Caco-2 (cell line): ENCODE results near the gene CDKAL1. TPM values are rescaled to one million over a fixed set of nuclear protein-coding genes. Genes with fewer than 3 reads are reported as not detected.

Experiments
- BruUV-seq: library from RNA; stranded (reverse); fragments of 400-500 nt; replicated peaks from 2 replicates; lab custom pipeline; 2021; lab: Mats Ljungman, UMichigan
- CTCF ChIA-PET: fragments of 300-600 bp; sonication (Branson Sonifier 250); formaldehyde crosslinking; loops from one replicate; lab custom pipeline; 2022; ENCODE audit warnings: antibody characterized with exemption; lab: Charles Lee
- POLR2A ChIA-PET: fragments of 300-600 bp; sonication (Branson Sonifier 250); formaldehyde crosslinking; loops from one replicate; lab custom pipeline; 2022; ENCODE audit warnings: antibody characterized with exemption; lab: Charles Lee
- DNase-seq, 2 experiments: peaks; one replicate each; pipeline versions ENCODE4 v3.0.0 to v3.0.0-alpha.2; 2020 to 2022
- H3K27me3 ChIP-seq: replicated peaks from 2 replicates; pipeline ENCODE4 v1.6.0; 2011; ENCODE audit warnings: low read length; ENCODE audit not compliant: control insufficient read depth, insufficient read depth
- H3K36me3 ChIP-seq: 2 replicates; pipeline ENCODE4 v1.5.1; 2011; ENCODE audit warnings: low read length; ENCODE audit not compliant: control insufficient read depth, insufficient read depth
- H3K4me1 ChIP-seq: fragments of 250-450 bp; sonication (Bioruptor Pico); 2 replicates; pipeline ENCODE4 v1.5.1; 2020; ENCODE audit warnings: mild to moderate bottlenecking
- H3K4me3 ChIP-seq: 2 replicates; pipeline ENCODE4 v1.5.1; 2011; ENCODE audit warnings: low read depth, mild to moderate bottlenecking, control low read depth, low read length
- H3K9me3 ChIP-seq: fragments of 250-450 bp; sonication (Bioruptor Pico); 2 replicates; pipeline ENCODE4 v1.5.1; 2020; ENCODE audit warnings: mild to moderate bottlenecking, moderate library complexity
- H3K27ac Mint-ChIP-seq: one replicate; pipeline ENCODE4 v1.8.0; 2022; ENCODE audit warnings: mixed read lengths; ENCODE audit not compliant: unreplicated experiment
- H3K27me3 Mint-ChIP-seq: one replicate; pipeline ENCODE4 v1.8.0; 2022; ENCODE audit warnings: mixed read lengths; ENCODE audit not compliant: insufficient read depth, unreplicated experiment
- H3K36me3 Mint-ChIP-seq: one replicate; pipeline ENCODE4 v1.8.0; 2022; ENCODE audit warnings: mild to moderate bottlenecking, mixed read lengths; ENCODE audit not compliant: insufficient read depth, unreplicated experiment
- H3K4me1 Mint-ChIP-seq: one replicate; pipeline ENCODE4 v1.8.0; 2022; ENCODE audit warnings: low read depth, mixed read lengths; ENCODE audit not compliant: unreplicated experiment
- H3K4me3 Mint-ChIP-seq: one replicate; pipeline ENCODE4 v1.8.0; 2022; ENCODE audit warnings: mild to moderate bottlenecking, moderate library complexity, mixed read lengths; ENCODE audit not compliant: unreplicated experiment
- H3K9me3 Mint-ChIP-seq: one replicate; pipeline ENCODE4 v1.8.0; 2022; ENCODE audit warnings: mixed read lengths; ENCODE audit not compliant: unreplicated experiment
- intact Hi-C: fragments of 100-400 bp; cut with micrococcal nuclease; formaldehyde crosslinking; loops from one replicate; pipeline ENCODE4 v1.10.0; 2022; ENCODE audit not compliant: unreplicated experiment
- total RNA-seq: library from RNA; stranded (reverse); gene quantifications from 2 replicates; pipeline ENCODE4 v1.2.3, GENCODE V29; 2022
- TF ChIP-seq, protein P1 (sequence below), 2 experiments: fragments of 200-600 bp in 1 of 2; IDR thresholded peaks; 1 replicate in 1 of 2; 2 replicates in 1 of 2; pipeline versions ENCODE4 v1.5.1 to v1.8.0; 2011 to 2022; ENCODE audit warnings: antibody characterized with exemption in 1 of 2, control low read depth in 1 of 2, inconsistent platforms in 1 of 2, low read depth in 1 of 2, low read length in 1 of 2, mild to moderate bottlenecking in 1 of 2, moderate library complexity in 1 of 2; ENCODE audit not compliant: insufficient read depth in 1 of 2, severe bottlenecking in 1 of 2, unreplicated experiment in 1 of 2

CDKAL1 gene
- total RNA-seq, 1 experiment from 2014 or later = 18.7 TPM

DNA sequence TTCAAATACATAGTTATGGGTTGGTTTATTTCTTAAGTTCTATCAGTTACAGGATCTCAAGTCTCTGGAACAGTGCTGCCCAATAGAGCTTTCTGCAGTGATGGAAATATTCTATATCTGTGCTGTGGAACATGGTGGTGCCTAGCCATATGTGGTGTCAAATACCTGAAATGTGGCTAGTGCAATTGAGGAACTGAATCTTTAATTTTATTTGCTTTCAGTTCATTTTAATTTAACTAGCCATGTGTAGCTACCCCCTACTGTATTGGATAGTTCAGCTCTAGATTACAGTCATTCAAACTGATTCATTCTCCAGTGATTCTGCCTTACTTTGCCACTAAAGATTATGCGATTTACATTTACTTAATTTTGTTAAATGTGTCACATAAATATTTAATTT, 503.2 kb downstream of the CDKAL1 start:
- no peaks in the 10 kb centered on the region for H3K27me3 Mint-ChIP-seq
- H3K4me3 Mint-ChIP-seq = no peak overlapping the region
- H3K36me3 Mint-ChIP-seq = no peaks in the 10 kb centered on the region
- H3K27ac Mint-ChIP-seq = no peak overlapping the region
- ChIA-PET CTCF (no interaction called here), POLR2A (no interaction called here)
- H3K4me3 ChIP-seq = no peak overlapping the region
- no peaks in the 10 kb centered on the region for H3K4me1 ChIP-seq
- H3K36me3 ChIP-seq = no peaks in the 10 kb centered on the region
- TF ChIP-seq, protein P1, sequence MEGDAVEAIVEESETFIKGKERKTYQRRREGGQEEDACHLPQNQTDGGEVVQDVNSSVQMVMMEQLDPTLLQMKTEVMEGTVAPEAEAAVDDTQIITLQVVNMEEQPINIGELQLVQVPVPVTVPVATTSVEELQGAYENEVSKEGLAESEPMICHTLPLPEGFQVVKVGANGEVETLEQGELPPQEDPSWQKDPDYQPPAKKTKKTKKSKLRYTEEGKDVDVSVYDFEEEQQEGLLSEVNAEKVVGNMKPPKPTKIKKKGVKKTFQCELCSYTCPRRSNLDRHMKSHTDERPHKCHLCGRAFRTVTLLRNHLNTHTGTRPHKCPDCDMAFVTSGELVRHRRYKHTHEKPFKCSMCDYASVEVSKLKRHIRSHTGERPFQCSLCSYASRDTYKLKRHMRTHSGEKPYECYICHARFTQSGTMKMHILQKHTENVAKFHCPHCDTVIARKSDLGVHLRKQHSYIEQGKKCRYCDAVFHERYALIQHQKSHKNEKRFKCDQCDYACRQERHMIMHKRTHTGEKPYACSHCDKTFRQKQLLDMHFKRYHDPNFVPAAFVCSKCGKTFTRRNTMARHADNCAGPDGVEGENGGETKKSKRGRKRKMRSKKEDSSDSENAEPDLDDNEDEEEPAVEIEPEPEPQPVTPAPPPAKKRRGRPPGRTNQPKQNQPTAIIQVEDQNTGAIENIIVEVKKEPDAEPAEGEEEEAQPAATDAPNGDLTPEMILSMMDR (IDR thresholded peaks at IDR 0.05; ENCODE audit: insufficient read depth in 1 of 2, low read depth in 1 of 2, low read length in 1 of 2, severe bottlenecking in 1 of 2, unreplicated experiment in 1 of 2) = no peak
- no peaks in the 10 kb centered on the region for H3K9me3 ChIP-seq
- BruUV-seq = no TSS peak
- no peaks in the 10 kb centered on the region for H3K4me1 Mint-ChIP-seq
- no peak for DNase-seq
- H3K27me3 ChIP-seq = no peaks in the 10 kb centered on the region
- intact Hi-C loops = no loop called here
- H3K9me3 Mint-ChIP-seq = no peaks in the 10 kb centered on the region

DNA sequence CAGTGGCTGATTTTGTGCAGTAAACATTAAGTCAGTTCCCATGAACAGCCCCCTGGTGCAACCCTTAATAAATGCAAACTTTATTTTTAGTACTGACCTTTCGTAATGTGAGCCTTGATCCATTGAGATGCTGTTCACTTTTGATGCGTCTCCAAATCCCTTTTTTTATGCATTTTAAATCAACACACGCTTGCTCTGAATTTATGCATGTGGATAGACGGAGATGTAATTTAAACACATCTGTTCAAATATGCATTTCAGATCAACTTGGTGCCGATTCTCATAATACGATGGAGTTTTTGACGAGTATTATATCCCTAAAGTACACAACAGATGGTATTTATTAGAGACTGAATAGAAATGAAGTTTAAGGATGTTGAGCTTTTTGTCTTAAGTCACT, 505.7 kb downstream of the CDKAL1 start:
- intact Hi-C loops = no loop called here
- Mint-ChIP-seq H3K36me3 (peaks cover 4% of the 10 kb centered on the region), H3K27me3 (no peaks in the 10 kb centered on the region), H3K4me1 (peaks cover 4% of the 10 kb centered on the region), H3K4me3 (no peak overlapping the region), H3K9me3 (no peaks in the 10 kb centered on the region), H3K27ac (no peak overlapping the region)
- no peak for DNase-seq
- BruUV-seq = no TSS peak
- H3K36me3 ChIP-seq = no peaks in the 10 kb centered on the region
- H3K9me3 ChIP-seq = no peaks in the 10 kb centered on the region
- TF ChIP-seq, protein P1 (IDR thresholded peaks at IDR 0.05; ENCODE audit: insufficient read depth in 1 of 2, low read depth in 1 of 2, low read length in 1 of 2, severe bottlenecking in 1 of 2, unreplicated experiment in 1 of 2) = no peak
- H3K4me1 ChIP-seq = peaks cover 4% of the 10 kb centered on the region; the same call in 1 of the 2 replicates
- H3K27me3 ChIP-seq = no peaks in the 10 kb centered on the region
- ChIA-PET CTCF (no interaction called here), POLR2A (no interaction called here)
- no peak overlapping the region for H3K4me3 ChIP-seq

DNA sequence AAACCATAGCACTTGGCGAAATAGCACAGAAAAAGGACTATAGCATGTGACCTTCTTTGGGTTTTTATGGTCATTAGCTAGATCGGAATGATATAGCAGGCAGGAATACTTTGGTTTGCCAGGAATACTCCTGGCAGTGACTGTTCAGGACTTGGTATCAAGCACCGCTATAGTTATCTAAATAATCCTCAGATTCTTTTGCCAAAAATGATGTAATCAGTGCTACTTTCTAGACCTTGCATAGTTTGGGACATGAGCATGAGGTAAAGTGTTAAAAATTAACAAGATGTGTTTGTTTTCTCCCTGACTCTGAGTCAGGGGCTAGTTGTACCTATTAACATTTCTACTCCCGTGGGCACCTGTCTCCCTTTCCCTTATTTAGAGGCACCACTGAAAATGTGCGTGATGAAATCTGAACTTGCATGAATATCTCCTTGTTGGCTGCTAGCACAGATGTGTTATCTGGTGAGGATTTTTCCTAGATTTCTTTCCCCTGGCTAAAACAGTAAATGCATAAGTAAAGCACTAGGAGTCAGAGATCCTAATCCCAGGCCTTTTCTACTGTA, 511.0 kb downstream of the CDKAL1 start:
- Mint-ChIP-seq H3K36me3 (peaks cover 4% of the 10 kb centered on the region), H3K27ac (peak overlapping the region; percentile 37), H3K9me3 (no peaks in the 10 kb centered on the region), H3K4me3 (no peak overlapping the region), H3K4me1 (peaks cover 12% of the 10 kb centered on the region), H3K27me3 (no peaks in the 10 kb centered on the region)
- peak in 1 of 2 experiments; percentile 12 for DNase-seq
- BruUV-seq = no TSS peak
- Histone ChIP-seq H3K9me3 (no peaks in the 10 kb centered on the region), H3K4me1 (peaks cover 11% of the 10 kb centered on the region; the same call in 1 of the 2 replicates), H3K36me3 (no peaks in the 10 kb centered on the region), H3K27me3 (no peaks in the 10 kb centered on the region), H3K4me3 (no peak overlapping the region)
- TF ChIP-seq, protein P1 (IDR thresholded peaks at IDR 0.05; ENCODE audit: insufficient read depth in 1 of 2, low read depth in 1 of 2, low read length in 1 of 2, severe bottlenecking in 1 of 2, unreplicated experiment in 1 of 2) = no peak
- intact Hi-C loops = loop anchor here (1.0 to 2.0 kb wide), 2 partner anchors 38 to 92 kb away; no protein-coding TSS in a partner anchor
- POLR2A ChIA-PET = no interaction called here
- CTCF ChIA-PET = no interaction called here
